Epidermal melanocyte (primary cell): ENCODE data around the gene HIVEP3.

Source experiments
- DNase-seq: peaks from one replicate; pipeline ENCODE4 v3.0.0; 2011; ENCODE audit warnings: low spot score; ENCODE audit not compliant: insufficient read length

Gene HIVEP3

GRCh38 chr1:41501581-41501980 is 417.1 kb downstream of the HIVEP3 start:
- no peak for DNase-seq

GRCh38 chr1:41500781-41501518 is 417.8 kb downstream of the HIVEP3 start:
- DNase-seq, result no peak

- no peak for DNase-seq
These were observed 418.3 kb downstream of the HIVEP3 start for GRCh38 chr1:41500378-41500777.

- no peak for DNase-seq
These were observed 419.1 kb downstream of the HIVEP3 start for GRCh38 chr1:41499591-41499990.

- DNase-seq, result no peak
These were observed 419.9 kb downstream of the HIVEP3 start for GRCh38 chr1:41498804-41499203.

- no peak for DNase-seq
These were observed 420.3 kb downstream of the HIVEP3 start for GRCh38 chr1:41498391-41498790.

GRCh38 chr1:41497461-41498030 is 421.2 kb downstream of the HIVEP3 start:
- DNase-seq, result no peak

- DNase-seq, result no peak
These were observed 421.7 kb downstream of the HIVEP3 start for GRCh38 chr1:41497056-41497440.

- no peak for DNase-seq
These were observed 422.4 kb downstream of the HIVEP3 start for GRCh38 chr1:41496080-41497055.

- no peak for DNase-seq
These were observed 423.3 kb downstream of the HIVEP3 start for GRCh38 chr1:41495210-41495948.

- no peak for DNase-seq
These were observed 424.1 kb downstream of the HIVEP3 start for GRCh38 chr1:41494351-41495209.

- DNase-seq, result no peak
These were observed 424.9 kb downstream of the HIVEP3 start for GRCh38 chr1:41493626-41494350.

- DNase-seq, result no peak
These were observed 425.6 kb downstream of the HIVEP3 start for GRCh38 chr1:41493117-41493536.

GRCh38 chr1:41492341-41492848 is 426.3 kb downstream of the HIVEP3 start:
- DNase-seq, result no peak

- no peak for DNase-seq
These were observed 427.8 kb downstream of the HIVEP3 start for GRCh38 chr1:41490911-41491310.

GRCh38 chr1:41489561-41489960 is 429.2 kb downstream of the HIVEP3 start:
- no peak for DNase-seq

- no peak for DNase-seq
These were observed 430.4 kb downstream of the HIVEP3 start for GRCh38 chr1:41488040-41488951.
